ENCODE data around the gene ZNF326.
"Not testable (repeated sequence)": the region's sequence is repeated elsewhere in the genome, so short reads cannot be mapped to it uniquely, and the experiment has no call there.

Gene ZNF326

DNA sequence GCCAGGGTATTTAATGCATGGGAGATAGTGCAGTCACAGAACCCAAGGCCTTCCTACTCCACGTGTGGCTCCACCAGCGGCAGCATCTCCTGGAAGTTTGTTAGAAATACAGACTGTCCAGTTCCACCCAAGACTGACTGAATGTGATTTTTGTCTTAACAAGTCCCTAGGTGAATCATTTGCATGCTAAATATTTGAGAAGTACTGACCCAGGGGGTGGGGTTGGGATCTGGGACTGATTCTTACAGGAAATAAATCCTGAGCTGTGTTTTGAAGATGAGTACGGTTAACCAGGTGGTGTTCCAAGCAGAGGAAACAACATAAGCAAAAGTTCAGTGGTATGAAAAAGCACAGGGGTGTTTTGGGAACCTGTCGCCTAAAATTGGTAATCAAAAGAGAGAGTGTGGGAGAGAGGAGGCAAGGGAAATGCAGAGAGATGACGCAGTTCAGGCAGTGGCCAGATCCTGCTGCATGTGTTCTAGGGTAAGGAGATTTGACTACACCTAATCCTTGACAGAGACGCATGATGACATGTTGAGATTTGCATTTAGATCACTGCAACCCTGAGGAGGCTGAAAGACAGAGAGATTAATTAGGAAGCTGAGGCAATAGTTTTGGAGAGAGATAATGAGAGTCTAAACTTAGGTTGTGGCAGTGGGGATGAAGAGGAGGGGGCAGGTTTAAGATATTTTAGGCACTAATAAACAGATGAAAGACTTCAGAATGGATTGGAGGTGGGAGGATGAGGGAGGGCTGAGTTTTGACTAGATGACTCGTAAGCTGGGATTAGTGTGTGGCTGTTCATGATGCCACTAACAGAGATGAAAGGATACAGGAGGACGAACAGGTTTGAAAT lies 3.7 kb upstream of the ZNF326 start:
- FAIRE-seq (peak; percentile 92), DNase-seq (ENCODE audit: insufficient read length, low spot score) (peak; percentile 40)
- TF ChIP-seq, protein P1, sequence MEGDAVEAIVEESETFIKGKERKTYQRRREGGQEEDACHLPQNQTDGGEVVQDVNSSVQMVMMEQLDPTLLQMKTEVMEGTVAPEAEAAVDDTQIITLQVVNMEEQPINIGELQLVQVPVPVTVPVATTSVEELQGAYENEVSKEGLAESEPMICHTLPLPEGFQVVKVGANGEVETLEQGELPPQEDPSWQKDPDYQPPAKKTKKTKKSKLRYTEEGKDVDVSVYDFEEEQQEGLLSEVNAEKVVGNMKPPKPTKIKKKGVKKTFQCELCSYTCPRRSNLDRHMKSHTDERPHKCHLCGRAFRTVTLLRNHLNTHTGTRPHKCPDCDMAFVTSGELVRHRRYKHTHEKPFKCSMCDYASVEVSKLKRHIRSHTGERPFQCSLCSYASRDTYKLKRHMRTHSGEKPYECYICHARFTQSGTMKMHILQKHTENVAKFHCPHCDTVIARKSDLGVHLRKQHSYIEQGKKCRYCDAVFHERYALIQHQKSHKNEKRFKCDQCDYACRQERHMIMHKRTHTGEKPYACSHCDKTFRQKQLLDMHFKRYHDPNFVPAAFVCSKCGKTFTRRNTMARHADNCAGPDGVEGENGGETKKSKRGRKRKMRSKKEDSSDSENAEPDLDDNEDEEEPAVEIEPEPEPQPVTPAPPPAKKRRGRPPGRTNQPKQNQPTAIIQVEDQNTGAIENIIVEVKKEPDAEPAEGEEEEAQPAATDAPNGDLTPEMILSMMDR (IDR thresholded peaks at IDR 0.05; ENCODE audit: insufficient read depth, missing control alignments) = no peak

DNA sequence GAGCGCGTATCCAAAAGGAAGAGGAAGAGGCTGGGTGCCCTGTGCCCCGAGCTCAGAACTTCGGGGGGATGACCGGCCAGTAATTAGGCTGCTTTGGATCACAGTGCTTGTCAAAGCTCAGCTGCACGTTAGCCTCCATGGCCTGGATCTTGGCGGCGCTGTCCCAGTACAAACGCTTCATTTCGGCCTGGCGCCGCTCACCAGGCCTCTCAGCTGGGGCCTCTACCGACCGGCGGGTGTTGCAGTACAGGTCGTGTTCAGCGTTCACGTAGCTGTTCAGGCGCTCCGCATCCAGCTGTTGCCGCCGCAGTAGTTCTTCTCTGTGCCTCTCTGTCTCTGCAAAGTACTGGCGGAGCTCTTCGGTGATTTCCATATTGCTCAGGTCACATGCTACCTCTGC lies 1.4 kb upstream of the ZNF326 start:
- no peak for FAIRE-seq
- TF ChIP-seq, protein P1 (IDR thresholded peaks at IDR 0.05; ENCODE audit: insufficient read depth, missing control alignments) = no peak
- DNase-seq (ENCODE audit: insufficient read length, low spot score) = no peak

DNA sequence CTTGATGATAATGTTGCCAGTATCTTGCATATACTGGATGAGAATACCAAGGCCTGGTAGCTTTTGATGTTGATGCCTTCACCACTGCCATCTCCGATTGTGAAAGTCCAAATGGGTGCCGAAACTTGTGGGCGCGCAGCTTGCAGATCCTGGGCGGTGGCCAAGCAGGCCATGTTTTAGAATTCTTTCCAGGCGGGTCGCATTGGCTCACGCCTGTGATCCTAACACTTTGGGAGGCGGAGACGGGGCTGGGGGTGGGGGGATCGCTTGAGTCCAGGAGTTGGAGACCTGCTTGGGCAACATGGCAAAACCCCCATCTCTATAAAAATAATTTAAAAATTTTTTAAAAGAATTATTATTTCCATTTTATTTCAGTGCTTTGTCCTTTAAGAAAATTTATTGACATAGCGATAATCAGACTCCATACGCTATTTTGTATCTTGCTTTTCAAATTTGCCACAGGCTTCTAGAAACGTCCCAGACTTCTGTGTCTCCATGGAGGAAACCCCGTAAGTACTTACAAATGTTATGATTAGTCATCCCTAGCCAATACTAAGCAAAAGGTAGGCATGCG lies 592 bp upstream of the ZNF326 start:
- TF ChIP-seq, protein P1 (IDR thresholded peaks at IDR 0.05; ENCODE audit: insufficient read depth, missing control alignments) = no peak
- no peak for DNase-seq (ENCODE audit: insufficient read length, low spot score)
- FAIRE-seq = no peak

DNA sequence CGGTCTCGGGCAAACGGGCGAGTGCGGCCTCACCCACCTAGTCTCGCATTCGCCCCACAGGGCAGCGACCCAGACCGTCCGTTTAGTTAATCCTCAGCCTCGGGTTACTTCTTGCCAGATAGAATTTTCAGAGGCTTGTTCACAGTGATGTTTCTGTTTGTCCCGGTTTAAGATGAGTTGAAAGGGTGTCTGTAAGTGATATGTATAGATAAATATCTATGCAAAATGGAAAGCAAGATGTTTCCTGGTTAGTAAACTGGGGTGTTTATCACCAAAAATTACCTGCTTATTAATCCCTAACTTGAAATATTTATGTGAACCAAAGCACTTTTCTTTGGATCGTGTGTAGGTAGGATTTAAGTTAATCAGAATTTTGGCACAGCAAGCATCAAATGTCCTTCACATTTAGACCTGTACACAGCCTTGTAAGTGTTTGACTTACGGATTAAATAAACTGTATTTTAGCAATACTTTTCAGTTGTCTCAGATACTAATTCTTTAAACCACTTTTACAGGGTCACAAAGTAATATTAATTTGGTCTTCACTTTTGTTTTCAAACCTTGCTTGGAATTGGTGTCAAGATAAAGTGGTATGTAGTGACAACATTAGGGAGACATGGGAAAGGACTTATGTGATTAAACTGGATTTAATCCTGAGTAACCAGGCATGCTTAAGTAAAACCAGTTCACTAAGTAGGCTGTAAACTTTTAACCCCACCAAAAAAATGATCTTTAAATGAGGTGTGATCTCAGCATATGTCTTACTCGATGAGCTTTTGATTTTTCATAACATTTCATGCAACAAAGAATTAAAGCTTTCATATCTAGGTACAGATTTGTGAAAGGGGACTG lies 914 bp downstream of the ZNF326 start:
- FAIRE-seq (peak; percentile 68), DNase-seq (ENCODE audit: insufficient read length, low spot score) (no peak)
- TF ChIP-seq, protein P1 (IDR thresholded peaks at IDR 0.05; ENCODE audit: insufficient read depth, missing control alignments) = no peak

DNA sequence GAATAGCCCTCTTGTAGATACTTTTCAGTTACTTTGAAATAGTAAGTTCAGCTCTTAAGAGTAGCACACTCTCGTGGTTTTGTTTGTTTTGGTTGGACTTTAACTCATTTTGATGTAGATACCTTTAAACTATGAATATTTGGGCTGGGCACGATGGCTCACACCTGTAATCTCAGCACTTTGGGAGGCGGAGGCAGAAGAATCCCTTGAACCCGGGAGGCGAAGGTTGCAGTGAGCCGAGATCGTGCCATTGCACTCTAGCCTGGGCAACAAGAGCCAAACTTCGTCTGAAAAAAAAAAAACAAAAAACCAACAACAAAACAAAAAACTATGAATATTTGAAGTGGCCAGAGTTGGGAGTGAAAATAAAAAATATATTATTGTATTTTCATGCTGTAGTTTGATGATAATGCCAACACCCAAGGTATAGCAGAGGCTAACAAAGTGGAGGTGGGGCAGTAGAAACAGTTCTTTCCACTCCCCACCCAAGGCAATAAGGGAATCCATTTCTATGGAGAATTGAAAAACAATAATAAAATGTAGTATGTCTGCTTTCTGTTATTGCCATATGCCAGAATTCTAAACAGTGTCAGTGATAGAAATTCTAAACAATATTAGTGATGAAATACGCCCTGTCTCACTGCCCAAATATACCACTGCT lies 1.7 kb downstream of the ZNF326 start:
- TF ChIP-seq, protein P1 (IDR thresholded peaks at IDR 0.05; ENCODE audit: insufficient read depth, missing control alignments) = no peak
- FAIRE-seq (no peak), DNase-seq (ENCODE audit: insufficient read length, low spot score) (no peak)

DNA sequence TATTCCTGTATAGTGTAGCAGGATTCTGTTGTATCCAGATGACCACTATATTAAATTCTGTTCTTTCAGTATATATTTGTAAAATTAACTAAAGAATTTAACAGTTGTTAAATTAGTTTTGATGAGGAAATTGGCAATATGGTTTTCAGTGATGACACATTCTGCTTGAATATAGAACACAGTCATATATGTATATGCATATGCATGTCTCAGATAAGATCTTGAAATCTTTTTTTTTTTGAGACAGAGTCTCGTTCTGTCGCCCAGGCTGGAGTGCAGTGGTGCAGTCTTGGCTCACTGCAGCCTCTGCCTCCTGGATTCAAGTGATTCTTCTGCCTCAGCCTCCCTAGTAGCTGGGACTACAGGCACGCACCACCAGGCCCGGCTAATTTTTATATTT lies 2.2 kb downstream of the ZNF326 start:
- not testable (repeated sequence) for DNase-seq (ENCODE audit: insufficient read length, low spot score); FAIRE-seq

DNA sequence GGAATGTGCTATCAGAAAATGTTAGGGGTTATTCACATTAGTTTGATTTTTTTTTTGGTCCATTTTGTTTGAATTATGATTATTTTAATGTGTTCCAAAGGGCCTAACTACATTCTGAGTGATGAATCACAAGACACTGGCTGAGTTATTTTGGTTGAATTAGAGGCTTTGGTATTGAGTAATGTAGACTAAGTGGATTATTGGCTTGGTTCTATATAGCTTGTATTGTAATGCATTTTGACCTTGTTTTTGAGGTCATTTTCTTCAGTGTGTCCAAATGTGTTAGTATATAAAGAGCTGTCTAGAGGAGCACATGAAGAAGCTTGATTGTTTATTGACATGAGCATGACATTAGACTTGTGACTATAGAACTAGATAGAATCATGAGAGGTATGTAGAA lies 3.4 kb downstream of the ZNF326 start:
- DNase-seq (ENCODE audit: insufficient read length, low spot score) (no peak), FAIRE-seq (peak; percentile 6)
- TF ChIP-seq, protein P1 (IDR thresholded peaks at IDR 0.05; ENCODE audit: insufficient read depth, missing control alignments) = no peak
